ENCODE data around the gene SP4. TPM values are rescaled to one million over a fixed set of nuclear protein-coding genes. Genes with fewer than 3 reads are reported as not detected.

The SP4 gene
- polyA plus RNA-seq, 3 donors, result 1.3 to 1.8 (median 1.3) TPM

GRCh38 chr7:21425290-21425689 lies 2.6 kb upstream of the SP4 start:
- peaks cover 14 to 20% of the 10 kb centered on the region in 2 donors for H3K4me1 ChIP-seq (ENCODE audit: control insufficient read depth in 1 of 2, insufficient read depth in 2 of 2, low read length in 2 of 2)
- Mint-ChIP-seq H3K27me3 (ENCODE audit: low read depth in 3 of 3) (peaks cover 0 to 2% (median 0%) of the 10 kb centered on the region in 3 donors), H3K27ac (no peak overlapping the region), H3K9me3 (no peaks in the 10 kb centered on the region), H3K36me3 (peaks cover 0 to 8% of the 10 kb centered on the region in 2 donors), H3K4me1 (peaks cover 26% of the 10 kb centered on the region), H3K4me3 (no peak overlapping the region)
- no peak for TF ChIP-seq CTCF (IDR thresholded peaks at IDR 0.05)
- no peak overlapping the region for H2AFZ ChIP-seq (ENCODE audit: insufficient read depth, low read depth, low read length, poor library complexity, severe bottlenecking)
- H4K20me1 ChIP-seq (ENCODE audit: insufficient read depth, low read length), result no peaks in the 10 kb centered on the region
- H3K79me2 ChIP-seq (ENCODE audit: insufficient read depth, low read length), result peaks cover 5% of the 10 kb centered on the region
- no peaks in the 10 kb centered on the region for H3K9me3 ChIP-seq (replicated peaks in 1 of 2; ENCODE audit: control insufficient read depth in 1 of 2, insufficient read depth in 1 of 2, low read length in 2 of 2)
- intact Hi-C loops (cut with micrococcal nuclease), result loop anchor here (5.0 kb wide), 1 partner anchor 68 kb away; no protein-coding TSS in a partner anchor
- H3K27ac ChIP-seq (ENCODE audit: low read depth in 1 of 2, low read length in 2 of 2), result no peak overlapping the region
- WGBS (ENCODE audit: insufficient coverage), result 98% methylated on average over 5 of the region's 10 CpGs
- DNase-seq, result no peak
- no peak overlapping the region for H3K4me2 ChIP-seq (replicated peaks; ENCODE audit: extremely low read depth, low read length, poor library complexity, severe bottlenecking)
- no peak overlapping the region for H3K9ac ChIP-seq (ENCODE audit: insufficient read depth, low read length, poor library complexity, severe bottlenecking)
- no peak overlapping the region for H3K4me3 ChIP-seq (replicated peaks in 1 of 3; ENCODE audit: low read depth in 2 of 3, low read length in 3 of 3)
- H3K27me3 ChIP-seq (ENCODE audit: control insufficient read depth in 2 of 2, insufficient read depth in 2 of 2, low read length in 2 of 2), result no peaks in the 10 kb centered on the region
- no peaks in the 10 kb centered on the region for H3K36me3 ChIP-seq (replicated peaks in 1 of 2; ENCODE audit: control insufficient read depth in 1 of 2, insufficient read depth in 2 of 2, low read length in 2 of 2)

GRCh38 chr7:21426286-21427181 lies 1.3 kb upstream of the SP4 start:
- H3K4me3 ChIP-seq (replicated peaks in 1 of 3; ENCODE audit: low read depth in 2 of 3, low read length in 3 of 3), result peak overlapping the region; percentile 49 to 96 (median 54)
- H3K27ac Mint-ChIP-seq, result peak overlapping the region; percentile 60 to 89 (median 82)
- no peaks in the 10 kb centered on the region for H3K36me3 ChIP-seq (replicated peaks in 1 of 2; ENCODE audit: control insufficient read depth in 1 of 2, insufficient read depth in 2 of 2, low read length in 2 of 2)
- peaks cover 0 to 11% of the 10 kb centered on the region in 2 donors for H3K36me3 Mint-ChIP-seq
- H3K4me2 ChIP-seq (replicated peaks; ENCODE audit: extremely low read depth, low read length, poor library complexity, severe bottlenecking), result peak overlapping the region; percentile 99
- H3K9ac ChIP-seq (ENCODE audit: insufficient read depth, low read length, poor library complexity, severe bottlenecking), result peak overlapping the region; percentile 56
- H4K20me1 ChIP-seq (ENCODE audit: insufficient read depth, low read length), result no peaks in the 10 kb centered on the region
- peak overlapping the region; percentile 92 for H2AFZ ChIP-seq (ENCODE audit: insufficient read depth, low read depth, low read length, poor library complexity, severe bottlenecking)
- no peak for TF ChIP-seq CTCF (IDR thresholded peaks at IDR 0.05)
- 4% methylated on average over 34 of the region's 35 CpGs for WGBS (ENCODE audit: insufficient coverage)
- peaks cover 14 to 30% of the 10 kb centered on the region in 2 donors for H3K4me1 ChIP-seq (ENCODE audit: control insufficient read depth in 1 of 2, insufficient read depth in 2 of 2, low read length in 2 of 2)
- no peaks in the 10 kb centered on the region for H3K9me3 ChIP-seq (replicated peaks in 1 of 2; ENCODE audit: control insufficient read depth in 1 of 2, insufficient read depth in 1 of 2, low read length in 2 of 2)
- H3K27me3 Mint-ChIP-seq (ENCODE audit: low read depth in 3 of 3), result peaks cover 0 to 2% (median 0%) of the 10 kb centered on the region in 3 donors
- H3K9me3 Mint-ChIP-seq, result no peaks in the 10 kb centered on the region
- no peaks in the 10 kb centered on the region for H3K27me3 ChIP-seq (ENCODE audit: control insufficient read depth in 2 of 2, insufficient read depth in 2 of 2, low read length in 2 of 2)
- peaks cover 35% of the 10 kb centered on the region for H3K4me1 Mint-ChIP-seq
- peak overlapping the region; percentile 84 to 95 for H3K4me3 Mint-ChIP-seq
- H3K79me2 ChIP-seq (ENCODE audit: insufficient read depth, low read length), result peaks cover 6% of the 10 kb centered on the region
- H3K27ac ChIP-seq (ENCODE audit: low read depth in 1 of 2, low read length in 2 of 2), result peak overlapping the region in 1 of 2 donors; percentile 69
- peak; percentile 6 to 51 (median 37) for DNase-seq
- intact Hi-C loops (cut with micrococcal nuclease), result loop anchor here (5.0 kb wide), 1 partner anchor 69 kb away; no protein-coding TSS in a partner anchor
